HFF-Myc (cell line): Measurements from ENCODE around the gene DGKG.

ENCODE experiments used
- DNase-seq: peaks from one replicate; pipeline ENCODE4 v3.0.0-alpha.2; 2011; ENCODE audit warnings: low read depth; ENCODE audit errors: extremely low read depth
- H3K4me3 ChIP-seq: replicated peaks from 2 replicates; pipeline ENCODE4 v1.5.1; 2011; ENCODE audit warnings: low read depth, mild to moderate bottlenecking, control low read depth, low read length
- TF ChIP-seq, protein P1 (sequence below): IDR thresholded peaks from 2 replicates; pipeline ENCODE4 v1.5.1; 2012; ENCODE audit warnings: mild to moderate bottlenecking, low read depth, low read length, control low read depth; ENCODE audit errors: missing control alignments

The DGKG gene

DNA sequence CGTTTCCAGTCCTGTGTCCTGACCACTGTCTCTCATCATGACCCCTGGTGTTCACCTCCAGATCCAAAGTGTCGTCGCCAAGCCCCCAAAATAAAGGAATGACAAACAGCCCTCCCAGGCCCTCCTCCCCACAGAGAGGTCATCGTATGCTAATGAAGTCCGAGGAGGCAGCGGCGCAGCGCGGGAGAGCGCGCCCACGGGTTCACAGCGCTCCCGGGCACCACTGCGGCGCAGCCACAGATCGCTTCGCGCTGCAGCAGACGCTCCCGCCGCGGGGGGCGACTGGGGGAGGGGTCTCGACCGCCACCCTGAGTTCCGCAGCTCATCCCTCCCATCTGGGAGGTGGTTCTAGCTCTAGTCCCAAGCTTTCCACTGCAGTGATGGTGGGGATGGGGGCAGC, 1.3 kb downstream of the DGKG start:
- no peak for DNase-seq
- H3K4me3 ChIP-seq = no peak overlapping the region
- TF ChIP-seq, protein P1, sequence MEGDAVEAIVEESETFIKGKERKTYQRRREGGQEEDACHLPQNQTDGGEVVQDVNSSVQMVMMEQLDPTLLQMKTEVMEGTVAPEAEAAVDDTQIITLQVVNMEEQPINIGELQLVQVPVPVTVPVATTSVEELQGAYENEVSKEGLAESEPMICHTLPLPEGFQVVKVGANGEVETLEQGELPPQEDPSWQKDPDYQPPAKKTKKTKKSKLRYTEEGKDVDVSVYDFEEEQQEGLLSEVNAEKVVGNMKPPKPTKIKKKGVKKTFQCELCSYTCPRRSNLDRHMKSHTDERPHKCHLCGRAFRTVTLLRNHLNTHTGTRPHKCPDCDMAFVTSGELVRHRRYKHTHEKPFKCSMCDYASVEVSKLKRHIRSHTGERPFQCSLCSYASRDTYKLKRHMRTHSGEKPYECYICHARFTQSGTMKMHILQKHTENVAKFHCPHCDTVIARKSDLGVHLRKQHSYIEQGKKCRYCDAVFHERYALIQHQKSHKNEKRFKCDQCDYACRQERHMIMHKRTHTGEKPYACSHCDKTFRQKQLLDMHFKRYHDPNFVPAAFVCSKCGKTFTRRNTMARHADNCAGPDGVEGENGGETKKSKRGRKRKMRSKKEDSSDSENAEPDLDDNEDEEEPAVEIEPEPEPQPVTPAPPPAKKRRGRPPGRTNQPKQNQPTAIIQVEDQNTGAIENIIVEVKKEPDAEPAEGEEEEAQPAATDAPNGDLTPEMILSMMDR = no peak

DNA sequence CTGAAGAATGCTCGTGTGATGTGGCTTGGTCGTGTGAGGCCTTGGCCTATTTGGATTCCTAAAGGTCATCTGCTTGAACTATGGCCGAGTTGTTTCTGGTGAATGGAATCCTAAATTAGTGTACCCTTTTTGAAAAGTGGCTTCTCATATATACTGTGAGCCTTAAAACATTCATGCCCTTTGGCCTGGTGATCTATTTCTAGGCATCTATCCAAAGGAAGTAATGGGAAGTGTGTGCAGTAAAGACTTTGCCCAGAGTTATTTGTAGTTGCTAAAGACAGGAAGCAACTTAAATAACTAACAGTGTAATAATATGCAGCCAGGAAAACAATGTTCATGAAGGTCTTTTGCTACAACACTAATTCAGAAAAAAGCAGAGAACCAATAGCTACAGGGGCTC, 3.0 kb downstream of the DGKG start:
- TF ChIP-seq, protein P1 = no peak
- H3K4me3 ChIP-seq = no peak overlapping the region
- no peak for DNase-seq

DNA sequence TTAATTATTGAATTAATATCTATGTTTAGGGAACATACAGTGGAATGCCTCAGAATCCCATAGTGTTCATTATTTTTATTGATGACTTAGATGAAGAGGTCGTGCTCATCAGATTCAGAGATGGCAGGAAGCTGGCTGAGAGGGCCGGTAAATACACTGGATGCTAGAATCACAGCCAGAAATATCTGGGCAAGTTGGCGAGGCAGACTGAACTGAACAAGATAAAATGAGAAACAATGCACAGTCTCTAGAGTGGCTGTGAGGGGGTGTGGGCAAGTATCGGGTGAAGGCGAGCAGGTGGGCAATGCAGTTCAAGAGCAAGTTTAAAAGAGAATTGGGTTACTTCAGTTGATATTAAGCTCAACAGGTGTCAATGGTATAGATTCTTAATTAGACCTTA, 5.9 kb downstream of the DGKG start:
- TF ChIP-seq, protein P1 = no peak
- no peak for DNase-seq

DNA sequence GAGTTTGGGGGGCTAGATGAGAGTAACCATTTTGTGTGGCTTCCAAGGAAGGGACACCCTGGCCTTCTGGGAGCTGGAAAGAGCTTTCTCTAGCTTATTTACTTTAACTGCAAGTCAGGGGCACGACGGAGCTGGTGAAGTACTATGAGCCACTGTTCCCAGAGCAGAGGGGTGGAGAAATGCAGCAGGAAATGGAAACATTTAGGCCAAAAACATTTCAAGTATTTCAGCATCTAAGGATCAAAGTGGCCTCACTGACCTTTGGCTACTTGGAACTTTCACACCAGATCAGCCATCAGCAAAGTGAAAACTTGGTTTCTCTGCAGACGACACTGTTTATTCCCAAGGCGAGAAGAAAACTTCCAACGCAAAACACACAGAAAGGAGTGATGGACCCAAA, 7.9 kb downstream of the DGKG start:
- DNase-seq = no peak
- TF ChIP-seq, protein P1 = no peak
- no peak overlapping the region for H3K4me3 ChIP-seq

More for the DNA sequence above, 5.9 kb downstream of the DGKG start:
- H3K4me3 ChIP-seq = no peak overlapping the region

DNA sequence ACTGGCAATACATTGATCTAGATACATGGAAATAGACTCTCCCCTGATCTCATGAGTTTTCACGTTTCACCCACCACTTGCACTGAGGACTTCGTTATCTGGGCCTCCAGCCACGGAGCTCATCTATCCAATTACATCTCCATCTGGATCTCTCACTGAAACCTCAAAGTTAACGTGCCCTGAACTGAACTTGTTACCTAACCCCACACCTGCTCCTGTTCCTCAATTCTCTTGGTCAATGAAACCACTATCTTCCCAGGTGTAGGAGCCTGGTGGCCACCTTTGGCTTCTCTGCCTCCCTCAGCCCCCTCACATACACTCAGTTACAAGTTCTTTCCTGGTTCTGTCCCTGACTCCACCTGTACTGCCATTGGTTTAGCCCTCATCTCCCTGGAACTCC, 9.7 kb downstream of the DGKG start:
- H3K4me3 ChIP-seq = no peak overlapping the region
- TF ChIP-seq, protein P1 = no peak
- DNase-seq = no peak

DNA sequence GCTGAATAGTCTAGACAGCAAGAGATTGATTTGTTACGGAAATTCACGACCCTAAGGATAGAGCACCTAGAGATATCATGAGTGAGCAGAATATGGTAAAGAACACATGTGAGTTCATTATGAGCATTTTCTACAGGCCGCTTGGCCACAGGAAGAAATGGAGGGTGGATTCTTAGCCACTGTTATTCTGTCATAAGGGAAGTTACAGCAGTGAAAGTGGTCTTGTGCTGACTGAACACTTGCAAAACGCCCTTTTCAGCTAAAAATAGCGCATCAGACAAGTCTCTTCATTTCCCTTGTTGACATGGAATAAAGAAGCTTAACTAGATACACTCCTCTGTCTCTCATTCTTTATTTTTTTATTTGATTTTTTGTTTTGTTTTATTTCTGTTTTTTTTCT, 19.8 kb downstream of the DGKG start:
- H3K4me3 ChIP-seq = no peak overlapping the region
- TF ChIP-seq, protein P1 = no peak
- no peak for DNase-seq

DNA sequence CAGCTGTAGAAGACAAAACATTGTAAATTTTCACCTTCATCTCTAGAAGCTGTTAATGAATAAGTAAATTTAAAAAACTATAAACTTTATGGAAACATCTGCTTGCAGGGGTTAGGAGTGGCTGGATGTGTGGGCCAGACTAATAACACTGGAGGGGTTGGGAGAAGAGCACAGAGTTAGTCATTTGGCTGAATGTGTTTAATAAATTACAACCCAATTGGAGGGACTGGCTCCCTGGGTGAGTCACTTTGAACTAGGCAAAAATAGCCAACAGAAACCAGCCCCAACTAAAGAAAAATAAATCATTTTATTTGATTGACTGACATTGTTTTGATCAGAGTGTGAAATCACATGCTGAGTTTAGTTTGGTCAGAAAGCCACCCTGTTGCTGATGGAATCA, 21.8 kb downstream of the DGKG start:
- DNase-seq = no peak

More for the DNA sequence above, 21.8 kb downstream of the DGKG start:
- TF ChIP-seq, protein P1 = no peak
- H3K4me3 ChIP-seq = no peak overlapping the region
